Measurements from ENCODE around the gene ALOX5.
A peak's percentile ranks its signal among the peaks of the same experiment; 100 is the strongest.

GRCh38 chr10:45373576-45374349, at the start of gene ALOX5:
- no peak for TF ChIP-seq CTCF (IDR thresholded peaks at IDR 0.05; ENCODE audit: insufficient read depth, low read length)
- no peak for TF ChIP-seq GABPA (IDR thresholded peaks at IDR 0.05; ENCODE audit: low read depth)
- 0 out of 2 replicates have a peak, but pooled peaks have one; percentile 16 for TF ChIP-seq POLR2AphosphoS5 (IDR thresholded peaks at IDR 0.05; ENCODE audit: low read depth)
